ENCODE measurements around the gene MICU1.
A peak's percentile ranks its signal among the peaks of the same experiment; 100 is the strongest.
"Not testable (repeated sequence)": the region's sequence is repeated elsewhere in the genome, so short reads cannot be mapped to it uniquely, and the experiment has no call there.

MICU1 gene

GRCh38 chr10:72386916-72387586 lies 238.8 kb downstream of the MICU1 start:
- DNase-seq (ENCODE audit: low read depth): no peak

- DNase-seq (ENCODE audit: low read depth): no peak
Measured at GRCh38 chr10:72385724-72386123, 240.2 kb downstream of the MICU1 start.

- not testable (repeated sequence) for DNase-seq (ENCODE audit: low read depth)
Measured at GRCh38 chr10:72384982-72385381, 240.9 kb downstream of the MICU1 start.

GRCh38 chr10:72379776-72380175 lies 246.1 kb downstream of the MICU1 start:
- DNase-seq (ENCODE audit: low read depth): no peak

- DNase-seq (ENCODE audit: low read depth): no peak
Measured at GRCh38 chr10:72379062-72379461, 246.8 kb downstream of the MICU1 start.

- DNase-seq (ENCODE audit: low read depth): no peak
Measured at GRCh38 chr10:72375585-72375984, 250.3 kb downstream of the MICU1 start.

GRCh38 chr10:72375173-72375572 lies 250.7 kb downstream of the MICU1 start:
- DNase-seq (ENCODE audit: low read depth): no peak

GRCh38 chr10:72370201-72370722 lies 255.6 kb downstream of the MICU1 start:
- DNase-seq (ENCODE audit: low read depth): peak; percentile 14

GRCh38 chr10:72367301-72367960 lies 258.4 kb downstream of the MICU1 start:
- no peak for DNase-seq (ENCODE audit: low read depth)

- no peak for DNase-seq (ENCODE audit: low read depth)
Measured at GRCh38 chr10:72365106-72365895, 260.6 kb downstream of the MICU1 start.

- peak; percentile 66 for DNase-seq (ENCODE audit: low read depth)
Measured at GRCh38 chr10:72364239-72364777, 261.6 kb downstream of the MICU1 start.

- DNase-seq (ENCODE audit: low read depth): no peak
Measured at GRCh38 chr10:72356987-72357386, 268.9 kb downstream of the MICU1 start.

GRCh38 chr10:72356115-72356514 lies 269.8 kb downstream of the MICU1 start:
- DNase-seq (ENCODE audit: low read depth): no peak

- DNase-seq (ENCODE audit: low read depth): no peak
Measured at GRCh38 chr10:72355214-72355555, 270.7 kb downstream of the MICU1 start.

- peak; percentile 80 for DNase-seq (ENCODE audit: low read depth)
Measured at GRCh38 chr10:72354356-72355213, 271.3 kb downstream of the MICU1 start, which contains the start of gene DNAJB12. Gene DNAJB12 (minus strand): TSS chr10:72354919. CDS start chr10:72354897, 22 bp downstream.

- DNase-seq (ENCODE audit: low read depth): no peak
Measured at GRCh38 chr10:72353965-72354355, 271.9 kb downstream of the MICU1 start.

GRCh38 chr10:72353028-72353964 lies 272.6 kb downstream of the MICU1 start:
- no peak for DNase-seq (ENCODE audit: low read depth)

GRCh38 chr10:72351479-72351878 lies 274.4 kb downstream of the MICU1 start:
- DNase-seq (ENCODE audit: low read depth): no peak

- no peak for DNase-seq (ENCODE audit: low read depth)
Measured at GRCh38 chr10:72349438-72349837, 276.4 kb downstream of the MICU1 start.

GRCh38 chr10:72348282-72348681 lies 277.6 kb downstream of the MICU1 start:
- DNase-seq (ENCODE audit: low read depth): no peak

Measured in T-helper 22 cell (primary cell).